ENCODE data around the gene MRPL21.

- TF ChIP-seq EZH2 (IDR thresholded peaks at IDR 0.05; ENCODE audit: insufficient read depth, poor library complexity, severe bottlenecking): no peak
- no peak for TF ChIP-seq EZH2phosphoT487 (IDR thresholded peaks at IDR 0.05; ENCODE audit: insufficient read depth, low read depth)
Observed at GRCh38 chr11:68914761-68915160, 11.1 kb upstream of the MRPL21 start.

Measured in GM23248 (cell line).